VCaP (cell line): Measurements from ENCODE around the gene NKX6-2.

Experiments used
- H3K27ac ChIP-seq: fragments of 450-650 bp; 2 replicates; pipeline ENCODE4 v1.5.1; 2017
- TF ChIP-seq, protein P1 (sequence below): fragments of 450-650 bp; conservative IDR thresholded peaks from 2 replicates; pipeline ENCODE4 v1.5.1; 2017; ENCODE audit warnings: mild to moderate bottlenecking, moderate library complexity

The NKX6-2 gene

DNA sequence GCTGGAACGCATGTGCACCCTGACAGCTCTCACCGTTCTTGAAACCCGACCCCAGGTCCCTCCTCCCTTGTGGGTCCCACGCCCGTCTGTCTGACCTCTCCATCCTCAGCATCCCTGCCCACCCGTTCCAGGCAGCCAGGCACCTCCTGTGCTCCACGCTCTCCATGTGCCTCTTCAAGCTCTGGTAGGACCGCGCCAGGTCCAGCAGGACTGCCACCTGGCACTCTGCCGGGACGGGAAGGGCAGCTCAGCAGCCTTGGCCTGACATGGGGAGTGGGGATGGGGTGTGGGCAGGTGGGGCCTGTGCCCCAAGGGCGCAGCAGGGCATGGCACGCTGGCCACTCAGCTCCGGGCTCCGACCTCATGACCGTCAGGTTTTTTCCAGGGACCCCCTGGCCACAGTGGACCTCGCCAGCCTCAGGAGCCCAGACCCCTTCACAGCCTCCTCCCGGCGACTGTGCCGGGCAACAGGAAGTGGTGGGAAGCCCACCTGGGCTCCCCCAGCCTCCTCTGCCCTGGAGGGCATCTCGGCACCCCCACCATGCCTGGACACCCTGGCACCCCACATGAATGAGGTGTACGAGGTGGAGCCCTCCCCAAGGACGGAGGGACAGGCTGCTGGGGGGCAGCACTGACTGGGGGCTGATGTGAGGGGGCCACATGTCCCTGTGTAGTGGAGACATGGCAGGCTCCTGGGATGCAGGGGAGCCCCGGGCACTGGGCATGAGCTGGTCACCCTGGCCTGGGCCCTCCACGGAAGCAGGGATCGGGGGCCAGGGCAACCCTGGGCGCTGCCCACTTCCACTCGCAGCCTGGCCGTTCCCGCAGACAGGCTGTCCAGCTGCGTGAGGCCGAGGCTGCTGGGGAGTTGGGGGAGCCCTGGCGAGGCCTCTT is 25.1 kb upstream of the NKX6-2 start:
- H3K27ac ChIP-seq, result no peak overlapping the region
- TF ChIP-seq, protein P1, sequence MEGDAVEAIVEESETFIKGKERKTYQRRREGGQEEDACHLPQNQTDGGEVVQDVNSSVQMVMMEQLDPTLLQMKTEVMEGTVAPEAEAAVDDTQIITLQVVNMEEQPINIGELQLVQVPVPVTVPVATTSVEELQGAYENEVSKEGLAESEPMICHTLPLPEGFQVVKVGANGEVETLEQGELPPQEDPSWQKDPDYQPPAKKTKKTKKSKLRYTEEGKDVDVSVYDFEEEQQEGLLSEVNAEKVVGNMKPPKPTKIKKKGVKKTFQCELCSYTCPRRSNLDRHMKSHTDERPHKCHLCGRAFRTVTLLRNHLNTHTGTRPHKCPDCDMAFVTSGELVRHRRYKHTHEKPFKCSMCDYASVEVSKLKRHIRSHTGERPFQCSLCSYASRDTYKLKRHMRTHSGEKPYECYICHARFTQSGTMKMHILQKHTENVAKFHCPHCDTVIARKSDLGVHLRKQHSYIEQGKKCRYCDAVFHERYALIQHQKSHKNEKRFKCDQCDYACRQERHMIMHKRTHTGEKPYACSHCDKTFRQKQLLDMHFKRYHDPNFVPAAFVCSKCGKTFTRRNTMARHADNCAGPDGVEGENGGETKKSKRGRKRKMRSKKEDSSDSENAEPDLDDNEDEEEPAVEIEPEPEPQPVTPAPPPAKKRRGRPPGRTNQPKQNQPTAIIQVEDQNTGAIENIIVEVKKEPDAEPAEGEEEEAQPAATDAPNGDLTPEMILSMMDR, result no peak

DNA sequence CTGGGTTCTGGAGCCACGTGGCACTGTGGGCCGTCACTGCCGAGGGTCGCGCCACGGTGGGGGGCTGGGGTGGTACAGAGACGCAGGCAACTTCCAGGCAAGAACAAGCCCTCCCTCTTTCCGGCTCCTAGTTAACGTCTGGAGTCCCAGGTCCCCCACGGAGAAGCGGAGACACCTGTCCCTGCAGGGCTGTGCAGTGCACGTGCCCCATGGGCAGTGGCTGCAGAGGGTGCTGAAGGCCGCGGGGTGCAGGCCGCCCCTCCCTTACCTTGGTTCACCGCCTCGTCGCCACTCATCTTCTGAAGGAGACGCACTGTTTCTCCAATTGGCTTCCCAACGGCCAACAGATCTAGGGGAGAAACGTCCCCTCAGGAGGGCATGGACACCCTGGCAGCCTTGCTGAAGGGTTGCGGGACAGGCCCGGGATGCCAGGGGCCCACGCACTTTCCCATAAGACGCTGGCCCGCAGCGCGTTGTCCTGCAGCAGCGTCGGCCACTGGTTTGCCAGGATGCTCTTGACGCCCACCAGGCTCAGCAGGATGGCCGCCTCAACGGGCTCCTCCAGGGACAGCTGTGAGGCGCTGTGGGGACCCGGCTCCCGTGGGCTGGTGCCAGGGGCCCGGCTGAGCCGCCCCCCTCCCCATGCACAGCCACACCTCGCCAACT is 24.3 kb upstream of the NKX6-2 start:
- no peak overlapping the region for H3K27ac ChIP-seq
- TF ChIP-seq, protein P1, result no peak

DNA sequence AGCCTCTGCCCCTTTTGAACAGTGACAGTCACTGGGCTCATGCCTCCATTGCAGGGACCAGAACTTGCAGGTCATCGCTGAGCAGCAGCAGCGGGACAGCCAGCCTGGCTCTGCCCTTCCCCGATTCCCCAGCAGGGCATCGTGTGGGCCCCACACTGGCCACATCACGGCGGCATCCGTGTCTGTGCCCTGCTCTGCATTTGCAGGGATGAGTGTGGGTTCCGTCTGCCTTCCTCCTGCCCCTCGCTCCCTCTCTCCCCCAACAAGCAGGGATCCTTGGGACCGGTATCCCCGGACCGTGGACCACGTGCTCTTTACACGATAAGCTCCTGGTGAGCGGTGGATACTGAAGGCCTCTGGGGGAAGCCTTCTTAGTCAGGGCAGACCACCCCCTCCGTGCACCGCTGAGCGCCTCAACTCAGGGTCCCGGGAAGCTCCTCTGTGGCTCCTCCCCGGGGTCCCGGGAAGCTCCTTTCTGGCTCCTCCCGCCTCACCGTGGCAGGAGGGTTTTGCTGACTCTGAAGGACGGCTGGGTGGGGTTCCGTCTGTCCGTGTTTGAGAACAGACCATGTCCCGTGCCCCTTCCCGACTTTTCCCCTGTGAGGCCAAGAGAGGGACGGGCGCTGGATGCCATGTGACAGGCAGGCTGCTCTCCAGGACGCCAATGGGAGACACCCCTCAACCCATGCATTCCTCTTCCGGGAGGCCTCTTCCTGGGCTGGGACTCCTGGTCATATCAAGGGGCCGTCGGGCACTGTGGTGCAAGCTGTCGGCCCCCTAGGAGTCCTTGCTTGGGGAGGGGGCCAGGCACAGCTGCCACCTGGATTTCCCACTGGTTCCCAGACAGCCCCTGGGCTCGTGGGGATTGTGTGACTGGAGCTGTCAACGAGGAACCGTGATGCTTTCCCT is 23.5 kb upstream of the NKX6-2 start:
- H3K27ac ChIP-seq, result no peak overlapping the region
- TF ChIP-seq, protein P1, result no peak

DNA sequence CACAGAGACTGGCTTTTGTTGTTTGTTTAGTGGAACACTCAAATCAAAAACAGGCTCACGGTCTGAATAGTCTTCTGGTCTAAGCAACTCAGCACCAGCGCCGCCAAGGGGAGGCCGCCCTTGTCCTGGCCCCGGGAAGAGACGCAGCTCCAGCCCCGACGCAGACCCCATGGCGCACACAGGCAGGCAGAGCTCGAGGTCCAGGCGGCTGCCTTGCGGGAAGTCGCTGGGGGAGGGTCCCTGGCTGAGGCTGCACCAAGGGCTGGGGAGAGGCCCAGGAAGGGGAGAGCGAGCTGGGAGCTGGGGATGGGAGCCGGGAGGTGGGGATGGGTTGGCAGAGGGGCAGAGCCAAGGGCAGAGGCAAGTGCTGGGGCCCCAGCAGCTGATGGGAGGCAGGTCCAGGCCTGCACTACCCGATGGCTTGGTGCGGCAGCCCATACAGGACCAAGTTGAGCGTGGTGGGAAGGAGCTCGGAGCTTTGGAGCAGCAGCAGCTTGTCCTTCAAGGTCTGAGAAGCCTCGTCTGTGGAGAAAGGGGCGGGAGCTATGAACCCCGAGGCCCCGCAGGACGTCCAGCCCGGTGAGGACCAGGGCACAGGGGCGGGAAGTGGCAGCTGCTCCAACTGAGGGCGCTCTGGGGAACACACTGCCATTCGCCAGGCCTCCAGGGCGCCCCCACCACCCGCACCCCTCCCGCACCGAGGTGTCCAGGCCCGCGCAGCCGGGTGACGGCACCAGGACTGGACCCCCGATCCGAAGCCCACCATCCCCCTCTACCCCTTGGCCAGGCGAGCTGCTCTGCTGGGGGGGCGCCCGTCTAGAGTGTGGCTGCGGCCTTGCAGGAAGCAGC is 22.7 kb upstream of the NKX6-2 start:
- H3K27ac ChIP-seq, result no peak overlapping the region
- TF ChIP-seq, protein P1, result no peak

DNA sequence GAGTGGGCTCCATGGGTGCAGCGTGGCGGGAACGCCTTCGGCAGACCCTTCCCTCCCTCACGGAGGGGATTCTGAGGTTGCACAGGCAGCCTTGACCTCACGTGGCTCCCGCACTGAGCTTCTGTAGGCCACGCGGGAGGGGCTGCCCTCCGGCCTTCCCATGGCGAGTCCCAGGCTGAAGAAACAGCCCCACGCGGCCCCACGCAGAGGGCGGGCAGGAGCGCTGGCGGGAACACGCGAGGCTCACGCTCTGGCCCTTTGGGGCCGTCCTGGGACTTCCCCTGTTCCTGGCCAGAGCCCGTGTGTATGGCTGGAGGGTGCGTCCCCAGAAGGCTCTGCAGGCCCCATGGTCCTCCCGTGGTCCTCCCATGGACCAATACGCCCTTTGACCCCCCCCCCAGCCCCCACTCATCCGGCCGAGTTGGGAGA is 21.7 kb upstream of the NKX6-2 start:
- no peak overlapping the region for H3K27ac ChIP-seq
- TF ChIP-seq, protein P1, result no peak

DNA sequence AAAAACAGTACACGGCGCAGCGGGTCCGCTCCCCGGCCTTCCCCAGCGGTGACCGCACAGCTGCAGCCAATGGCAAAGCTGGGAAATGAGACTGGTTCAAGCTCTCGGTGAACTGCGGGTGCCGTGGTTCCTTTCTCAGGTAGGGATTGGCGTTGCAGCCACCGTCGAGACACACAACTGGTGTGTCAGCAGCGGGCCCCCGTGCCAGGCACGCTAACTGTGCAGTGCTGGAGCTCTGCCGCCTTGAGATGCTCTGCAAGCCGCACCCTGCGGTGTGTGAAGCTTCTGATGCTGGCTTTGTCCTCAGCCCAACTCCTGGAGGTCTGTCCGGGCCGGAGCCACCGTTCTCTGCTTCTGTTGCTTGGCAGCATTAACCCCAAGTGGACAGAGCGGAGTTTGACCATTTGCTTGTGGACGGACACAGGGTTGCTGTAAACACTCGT is 20.6 kb upstream of the NKX6-2 start:
- TF ChIP-seq, protein P1, result no peak
- H3K27ac ChIP-seq, result no peak overlapping the region
